Activated CD4-positive, alpha-beta T cell treated with anti-CD3 and anti-CD28 coated beads for 36 hours (primary cell): Measurements from ENCODE around the gene VSTM2L. TPM values are rescaled to one million over a fixed set of nuclear protein-coding genes. Genes with fewer than 3 reads are reported as not detected.
"Not testable (repeated sequence)": the region's sequence is repeated elsewhere in the genome, so short reads cannot be mapped to it uniquely, and the experiment has no call there.

Experiments
- ATAC-seq: fragments of 200-7000 bp; cut with Tn5 transposase; one replicate; pipeline ENCODE4 v1.10.0; 2021; ENCODE audit warnings: mild to moderate bottlenecking, moderate library complexity
- CTCF ChIA-PET: fragments of 350-600 bp; sonication (Branson Sonifier 250); formaldehyde crosslinking; loops from one replicate; lab custom pipeline; 2021; ENCODE audit warnings: antibody characterized with exemption; lab: Charles Lee
- POLR2A ChIA-PET: fragments of 350-600 bp; sonication (Branson Sonifier 250); formaldehyde crosslinking; loops from one replicate; lab custom pipeline; 2021; ENCODE audit warnings: antibody characterized with exemption, inconsistent platforms; lab: Charles Lee
- DNase-seq: peaks from one replicate; pipeline ENCODE4 v3.0.0-alpha.2; 2020
- H3K27ac Mint-ChIP-seq: one replicate; pipeline ENCODE4 v1.8.0; 2021; ENCODE audit warnings: mixed read lengths
- H3K27me3 Mint-ChIP-seq: one replicate; pipeline ENCODE4 v1.8.0; 2021; ENCODE audit warnings: mixed read lengths
- H3K36me3 Mint-ChIP-seq: one replicate; pipeline ENCODE4 v1.8.0; 2021; ENCODE audit warnings: low read depth, mixed read lengths
- H3K4me1 Mint-ChIP-seq: one replicate; pipeline ENCODE4 v1.8.0; 2021; ENCODE audit warnings: mixed read lengths
- H3K4me3 Mint-ChIP-seq: one replicate; pipeline ENCODE4 v1.8.0; 2021; ENCODE audit warnings: mild to moderate bottlenecking, moderate library complexity, mixed read lengths
- H3K9me3 Mint-ChIP-seq: one replicate; pipeline ENCODE4 v1.8.0; 2021; ENCODE audit warnings: low read depth, mixed read lengths
- intact Hi-C, 2 experiments: fragments of 100-400 bp; cut with DNase I in 1 of 2; cut with micrococcal nuclease in 1 of 2; formaldehyde crosslinking; loops; one replicate each; pipeline versions ENCODE4 v1.14.2 to v1.15.1; 2022 to 2024; cut with DNase I, micrococcal nuclease
- total RNA-seq, 2 experiments: library from RNA; stranded (reverse); gene quantifications; one replicate each; pipeline ENCODE4 v1.2.3, GENCODE V29; 2021

Gene VSTM2L
- total RNA-seq: not detected

DNA sequence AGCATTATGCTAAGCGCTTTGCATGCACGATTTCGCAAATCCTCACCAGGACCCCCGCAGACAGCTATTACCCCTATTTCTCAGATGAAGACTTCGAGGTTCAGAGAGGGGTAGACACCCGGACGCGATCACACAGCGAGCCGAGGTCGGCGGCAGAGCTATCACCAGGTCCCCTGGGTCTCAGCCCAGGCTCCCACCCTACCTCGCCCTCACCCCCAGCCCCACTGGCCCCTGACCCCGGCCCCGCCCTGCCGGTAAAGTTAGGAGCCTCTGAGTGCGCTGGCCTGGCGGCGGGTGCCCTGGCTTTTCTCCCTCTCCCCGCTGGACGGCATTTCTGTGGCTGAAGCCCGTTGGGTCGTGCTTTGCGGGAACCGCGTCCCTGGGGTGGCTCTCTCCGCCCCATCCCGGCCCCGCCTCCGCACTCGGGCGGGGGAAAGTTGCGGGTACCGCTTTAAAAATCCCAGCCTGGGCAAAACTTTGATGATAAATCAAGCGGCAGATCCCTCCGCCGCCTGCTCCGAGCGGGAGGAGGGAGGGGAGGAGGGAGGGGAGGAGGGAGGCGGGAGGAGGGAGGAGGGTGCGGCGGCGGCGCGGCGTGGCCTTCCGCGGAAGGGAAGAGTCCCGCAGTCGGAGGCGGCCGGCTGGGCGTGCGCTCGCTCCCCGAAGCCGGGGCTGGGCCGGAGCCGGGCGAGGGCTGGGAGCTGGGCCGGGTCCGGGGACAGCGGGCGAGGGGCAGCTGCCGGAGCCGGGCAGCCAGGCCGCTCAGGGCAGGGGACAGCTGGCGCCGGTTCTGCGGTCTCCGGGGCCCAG is at the start of gene VSTM2L:
TSS of gene VSTM2L (plus strand) at position 624 of the 810 bp plus-strand sequence. CDS start 224 bp downstream, outside the sequence.
- Mint-ChIP-seq H3K4me1 (peaks cover 14% of the 10 kb centered on the region), H3K4me3 (peak within 1 kb of the TSS; percentile 46), H3K27me3 (peaks cover 49% of the 10 kb centered on the region), H3K36me3 (no peaks in the 10 kb centered on the region), H3K27ac (no peak within 1 kb of the TSS), H3K9me3 (no peaks in the 10 kb centered on the region)
- POLR2A ChIA-PET: no interaction called here
- intact Hi-C loops: loop anchor here (2.0 to 5.0 kb wide), 5 partner anchors 90 to 340 kb away; no protein-coding TSS in a partner anchor
- ATAC-seq (no peak), DNase-seq (peak; percentile 53)
- CTCF ChIA-PET: interaction anchor here (0.6 to 1.0 kb wide), 2 partner anchors 90 to 264 kb away, joined by 3 read pairs; no protein-coding TSS in a partner anchor

GRCh38 chr20:37853823-37854375 is 49.0 kb upstream of the VSTM2L start:
- Mint-ChIP-seq H3K27me3 (no peaks in the 10 kb centered on the region), H3K36me3 (peaks cover 16% of the 10 kb centered on the region), H3K4me3 (no peak overlapping the region), H3K27ac (peak overlapping the region; percentile 69), H3K4me1 (peaks cover 23% of the 10 kb centered on the region), H3K9me3 (no peaks in the 10 kb centered on the region)
- CTCF ChIA-PET: no interaction called here
- POLR2A ChIA-PET: interaction anchor here (0.8 kb wide), 1 partner anchor 61 kb away, joined by 3 read pairs; no protein-coding TSS in a partner anchor
- DNase-seq (no peak), ATAC-seq (peak; percentile 69)
- intact Hi-C loops: no loop called here

DNA sequence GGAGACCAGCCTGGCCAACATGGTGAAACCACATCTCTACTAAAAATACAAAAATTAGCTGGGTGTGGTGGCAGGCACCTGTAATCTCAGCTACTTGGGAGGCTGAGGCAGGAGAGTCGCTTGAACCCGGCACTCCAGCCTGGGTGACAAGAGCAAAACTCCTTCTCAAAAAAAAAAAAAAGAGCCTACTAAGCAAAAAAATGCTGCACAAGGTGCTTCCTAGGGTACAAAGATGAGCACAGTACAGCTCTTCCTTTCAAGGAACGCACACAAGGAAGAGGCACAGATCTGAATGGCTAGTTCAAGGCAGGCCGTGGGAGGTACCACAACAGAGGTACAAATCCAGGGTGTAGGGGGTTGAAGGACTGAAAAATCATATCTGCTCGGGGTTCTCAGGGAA is 46.9 kb upstream of the VSTM2L start:
- ATAC-seq, DNase-seq, H3K9me3 Mint-ChIP-seq, CTCF ChIA-PET, intact Hi-C loops, H3K27me3 Mint-ChIP-seq, H3K4me3 Mint-ChIP-seq: not testable (repeated sequence)
- Mint-ChIP-seq H3K27ac (peak overlapping the region; percentile 32), H3K36me3 (peaks cover 22% of the 10 kb centered on the region), H3K4me1 (peaks cover 23% of the 10 kb centered on the region)
- POLR2A ChIA-PET: interaction anchor here (0.7 kb wide), 1 partner anchor 88 kb away, joined by 6 read pairs; no protein-coding TSS in a partner anchor

DNA sequence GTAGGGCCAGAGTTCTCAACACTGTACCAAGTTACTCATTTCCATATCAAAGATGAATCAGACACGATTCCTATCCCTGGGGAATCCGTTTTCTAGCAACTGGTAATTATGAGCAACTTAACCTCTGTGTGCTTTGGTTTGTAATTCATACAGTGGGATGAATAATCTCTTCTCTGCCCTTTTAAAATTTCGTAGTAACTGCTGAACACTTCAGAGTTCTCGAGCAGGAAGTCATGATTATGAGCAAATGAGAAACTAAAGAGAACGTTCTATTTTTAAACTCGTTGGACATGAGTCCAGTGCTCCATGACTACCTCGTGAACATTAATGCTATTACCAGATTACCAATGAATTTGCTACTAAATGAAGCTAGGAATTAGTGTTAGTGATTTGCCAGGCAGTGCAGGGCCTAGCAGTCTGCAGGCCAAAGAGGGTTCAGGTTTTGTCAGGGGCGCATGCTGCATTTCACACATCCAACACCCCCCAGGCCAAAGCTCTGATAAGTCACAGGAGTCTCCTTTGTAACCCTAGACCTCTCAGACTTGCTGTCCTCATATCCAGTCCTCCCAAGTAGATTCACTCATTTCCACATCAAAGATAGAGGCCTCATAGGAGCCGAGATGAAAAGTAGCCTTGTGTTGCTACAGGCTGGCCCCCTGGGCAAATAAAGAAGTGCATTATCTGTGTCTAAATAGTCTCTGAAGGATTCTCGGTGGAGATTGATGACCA is 45.8 kb upstream of the VSTM2L start:
- H3K4me1 Mint-ChIP-seq: peaks cover 23% of the 10 kb centered on the region
- intact Hi-C loops: no loop called here
- no peak overlapping the region for H3K4me3 Mint-ChIP-seq
- peak overlapping the region; percentile 3 for H3K27ac Mint-ChIP-seq
- peak; percentile 58 for ATAC-seq
- H3K36me3 Mint-ChIP-seq: peaks cover 22% of the 10 kb centered on the region
- H3K27me3 Mint-ChIP-seq: no peaks in the 10 kb centered on the region
- CTCF ChIA-PET: interaction anchor here (0.6 to 1.1 kb wide), 4 partner anchors 8 to 140 kb away, joined by 3 read pairs; no protein-coding TSS in a partner anchor
- DNase-seq: no peak
- no peaks in the 10 kb centered on the region for H3K9me3 Mint-ChIP-seq
- POLR2A ChIA-PET: no interaction called here

- DNase-seq (no peak), ATAC-seq (no peak)
- Mint-ChIP-seq H3K27me3 (no peaks in the 10 kb centered on the region), H3K4me1 (peaks cover 13% of the 10 kb centered on the region), H3K9me3 (no peaks in the 10 kb centered on the region), H3K4me3 (no peak overlapping the region), H3K27ac (no peak overlapping the region), H3K36me3 (peaks cover 22% of the 10 kb centered on the region)
- ChIA-PET POLR2A (no interaction called here), CTCF (no interaction called here)
- intact Hi-C loops: no loop called here
These were observed 43.3 kb upstream of the VSTM2L start for GRCh38 chr20:37859406-37860171.

GRCh38 chr20:37863289-37863688 is 39.6 kb upstream of the VSTM2L start:
- DNase-seq (no peak), ATAC-seq (no peak)
- ChIA-PET CTCF (no interaction called here), POLR2A (no interaction called here)
- H3K4me3 Mint-ChIP-seq: no peak overlapping the region
- intact Hi-C loops: no loop called here
- no peaks in the 10 kb centered on the region for H3K9me3 Mint-ChIP-seq
- no peaks in the 10 kb centered on the region for H3K27me3 Mint-ChIP-seq
- no peak overlapping the region for H3K27ac Mint-ChIP-seq
- H3K36me3 Mint-ChIP-seq: peaks cover 16% of the 10 kb centered on the region
- no peaks in the 10 kb centered on the region for H3K4me1 Mint-ChIP-seq

DNA sequence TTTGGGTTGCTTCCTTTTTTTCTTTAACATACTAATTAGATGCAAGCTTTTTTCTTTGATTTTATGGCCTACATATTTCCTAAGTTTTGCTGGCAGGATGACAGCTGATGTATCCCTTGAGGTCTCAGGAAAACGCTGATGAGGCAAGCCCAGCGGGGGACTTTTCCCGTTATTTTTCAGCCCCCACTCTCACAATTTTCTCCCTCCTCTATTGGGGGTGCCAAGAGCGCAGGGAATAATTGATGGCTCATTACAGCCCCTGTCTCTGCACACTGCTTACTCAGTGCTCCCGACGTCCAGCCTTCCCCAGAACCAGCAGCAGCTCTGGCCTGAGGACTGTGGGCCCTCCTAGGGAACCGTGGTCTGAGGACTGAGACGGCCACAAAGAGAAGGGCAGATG is 38.6 kb upstream of the VSTM2L start:
- Mint-ChIP-seq H3K9me3 (no peaks in the 10 kb centered on the region), H3K27ac (peak overlapping the region; percentile 49), H3K4me1 (no peaks in the 10 kb centered on the region), H3K36me3 (peaks cover 18% of the 10 kb centered on the region), H3K4me3 (no peak overlapping the region), H3K27me3 (no peaks in the 10 kb centered on the region)
- intact Hi-C loops: no loop called here
- ATAC-seq (no peak), DNase-seq (no peak)
- POLR2A ChIA-PET: interaction anchor here (0.6 kb wide), 1 partner anchor 19 kb away, joined by 3 read pairs; no protein-coding TSS in a partner anchor
- CTCF ChIA-PET: interaction anchor here (0.7 kb wide), 1 partner anchor 243 kb away, joined by 3 read pairs; no protein-coding TSS in a partner anchor

GRCh38 chr20:37866051-37866450 is 36.9 kb upstream of the VSTM2L start:
- H3K27me3 Mint-ChIP-seq: no peaks in the 10 kb centered on the region
- H3K4me3 Mint-ChIP-seq: no peak overlapping the region
- no peak for DNase-seq
- ChIA-PET POLR2A (no interaction called here), CTCF (no interaction called here)
- ATAC-seq: no peak
- H3K9me3 Mint-ChIP-seq: no peaks in the 10 kb centered on the region
- intact Hi-C loops: no loop called here
- H3K4me1 Mint-ChIP-seq: no peaks in the 10 kb centered on the region
- no peak overlapping the region for H3K27ac Mint-ChIP-seq
- peaks cover 17% of the 10 kb centered on the region for H3K36me3 Mint-ChIP-seq

- CTCF ChIA-PET: no interaction called here
- no peak for DNase-seq
These were observed 35.4 kb upstream of the VSTM2L start for GRCh38 chr20:37867289-37868195.

GRCh38 chr20:37868851-37869333 is 34.0 kb upstream of the VSTM2L start:
- intact Hi-C loops: no loop called here
- ChIA-PET CTCF (no interaction called here), POLR2A (no interaction called here)
- no peaks in the 10 kb centered on the region for H3K4me1 Mint-ChIP-seq
- H3K27me3 Mint-ChIP-seq: no peaks in the 10 kb centered on the region
- H3K4me3 Mint-ChIP-seq: no peak overlapping the region
- H3K36me3 Mint-ChIP-seq: peaks cover 17% of the 10 kb centered on the region
- no peak for ATAC-seq
- no peak for DNase-seq
- H3K27ac Mint-ChIP-seq: no peak overlapping the region
- H3K9me3 Mint-ChIP-seq: no peaks in the 10 kb centered on the region

More at GRCh38 chr20:37867289-37868195, 35.4 kb upstream of the VSTM2L start:
- intact Hi-C loops: no loop called here
- H3K27ac Mint-ChIP-seq: no peak overlapping the region
- no peak overlapping the region for H3K4me3 Mint-ChIP-seq
- H3K36me3 Mint-ChIP-seq: peaks cover 18% of the 10 kb centered on the region
- no peaks in the 10 kb centered on the region for H3K4me1 Mint-ChIP-seq
- no peak for ATAC-seq
- no peaks in the 10 kb centered on the region for H3K27me3 Mint-ChIP-seq
- H3K9me3 Mint-ChIP-seq: no peaks in the 10 kb centered on the region
- POLR2A ChIA-PET: no interaction called here
